ENCODE data around the gene PRKAR1A.
"Not testable (repeated sequence)": the region's sequence is repeated elsewhere in the genome, so short reads cannot be mapped to it uniquely, and the experiment has no call there.

The PRKAR1A gene

GRCh38 chr17:68576137-68576536, 63.9 kb downstream of the PRKAR1A start:
- H3K27me3 ChIP-seq (ENCODE audit: control insufficient read depth in 5 of 5, insufficient read depth in 4 of 5, low read length in 5 of 5) = no peaks in the 10 kb centered on the region
- H3K9ac ChIP-seq (ENCODE audit: low read length in 5 of 5) = no peak overlapping the region
- H3K9me3 ChIP-seq (ENCODE audit: control insufficient read depth in 5 of 5, low read length in 5 of 5) = no peaks in the 10 kb centered on the region
- peaks cover 4 to 37% (median 28%) of the 10 kb centered on the region in 5 donors for H3K4me1 ChIP-seq (ENCODE audit: control insufficient read depth in 5 of 5, insufficient read depth in 5 of 5, low read length in 5 of 5)
- no peak overlapping the region for H3K27ac ChIP-seq (ENCODE audit: low read depth, low read length)
- no peak overlapping the region for H3K4me3 ChIP-seq (ENCODE audit: low read depth in 1 of 5, low read length in 5 of 5)
- H3K36me3 ChIP-seq (ENCODE audit: control insufficient read depth in 5 of 5, insufficient read depth in 5 of 5, low read length in 5 of 5) = no peaks in the 10 kb centered on the region

GRCh38 chr17:68576811-68577496, 64.7 kb downstream of the PRKAR1A start:
- no peak overlapping the region for H3K9ac ChIP-seq (ENCODE audit: low read length in 5 of 5)
- peaks cover 4 to 39% (median 28%) of the 10 kb centered on the region in 5 donors for H3K4me1 ChIP-seq (ENCODE audit: control insufficient read depth in 5 of 5, insufficient read depth in 5 of 5, low read length in 5 of 5)
- H3K36me3 ChIP-seq (ENCODE audit: control insufficient read depth in 5 of 5, insufficient read depth in 5 of 5, low read length in 5 of 5) = no peaks in the 10 kb centered on the region
- no peaks in the 10 kb centered on the region for H3K27me3 ChIP-seq (ENCODE audit: control insufficient read depth in 5 of 5, insufficient read depth in 4 of 5, low read length in 5 of 5)
- no peaks in the 10 kb centered on the region for H3K9me3 ChIP-seq (ENCODE audit: control insufficient read depth in 5 of 5, low read length in 5 of 5)
- no peak overlapping the region for H3K4me3 ChIP-seq (ENCODE audit: low read depth in 1 of 5, low read length in 5 of 5)
- no peak overlapping the region for H3K27ac ChIP-seq (ENCODE audit: low read depth, low read length)

- Histone ChIP-seq H3K9ac (ENCODE audit: low read length in 5 of 5) (no peak overlapping the region), H3K4me3 (ENCODE audit: low read depth in 1 of 5, low read length in 5 of 5) (no peak overlapping the region), H3K4me1 (ENCODE audit: control insufficient read depth in 5 of 5, insufficient read depth in 5 of 5, low read length in 5 of 5) (peaks cover 4 to 43% (median 28%) of the 10 kb centered on the region in 5 donors), H3K36me3 (ENCODE audit: control insufficient read depth in 5 of 5, insufficient read depth in 5 of 5, low read length in 5 of 5) (no peaks in the 10 kb centered on the region), H3K9me3 (ENCODE audit: control insufficient read depth in 5 of 5, low read length in 5 of 5) (no peaks in the 10 kb centered on the region), H3K27me3 (ENCODE audit: control insufficient read depth in 5 of 5, insufficient read depth in 4 of 5, low read length in 5 of 5) (no peaks in the 10 kb centered on the region), H3K27ac (ENCODE audit: low read depth, low read length) (no peak overlapping the region)
Observed at GRCh38 chr17:68577497-68577821, 65.2 kb downstream of the PRKAR1A start.

GRCh38 chr17:68578236-68578635, 66.0 kb downstream of the PRKAR1A start:
- Histone ChIP-seq H3K27ac (ENCODE audit: low read depth, low read length) (no peak overlapping the region), H3K36me3 (ENCODE audit: control insufficient read depth in 5 of 5, insufficient read depth in 5 of 5, low read length in 5 of 5) (no peaks in the 10 kb centered on the region), H3K27me3 (ENCODE audit: control insufficient read depth in 5 of 5, insufficient read depth in 4 of 5, low read length in 5 of 5) (no peaks in the 10 kb centered on the region), H3K4me3 (ENCODE audit: low read depth in 1 of 5, low read length in 5 of 5) (no peak overlapping the region), H3K9ac (ENCODE audit: low read length in 5 of 5) (no peak overlapping the region), H3K4me1 (ENCODE audit: control insufficient read depth in 5 of 5, insufficient read depth in 5 of 5, low read length in 5 of 5) (peaks cover 4 to 43% (median 28%) of the 10 kb centered on the region in 5 donors), H3K9me3 (ENCODE audit: control insufficient read depth in 5 of 5, low read length in 5 of 5) (no peaks in the 10 kb centered on the region)

- no peak overlapping the region for H3K4me3 ChIP-seq (ENCODE audit: low read depth in 1 of 5, low read length in 5 of 5)
- no peaks in the 10 kb centered on the region for H3K27me3 ChIP-seq (ENCODE audit: control insufficient read depth in 5 of 5, insufficient read depth in 4 of 5, low read length in 5 of 5)
- H3K27ac ChIP-seq (ENCODE audit: low read depth, low read length) = no peak overlapping the region
- H3K4me1 ChIP-seq (ENCODE audit: control insufficient read depth in 5 of 5, insufficient read depth in 5 of 5, low read length in 5 of 5) = peaks cover 4 to 44% (median 28%) of the 10 kb centered on the region in 5 donors
- H3K36me3 ChIP-seq (ENCODE audit: control insufficient read depth in 5 of 5, insufficient read depth in 5 of 5, low read length in 5 of 5) = no peaks in the 10 kb centered on the region
- no peak overlapping the region for H3K9ac ChIP-seq (ENCODE audit: low read length in 5 of 5)
- no peaks in the 10 kb centered on the region for H3K9me3 ChIP-seq (ENCODE audit: control insufficient read depth in 5 of 5, low read length in 5 of 5)
Observed at GRCh38 chr17:68579194-68579927, 67.1 kb downstream of the PRKAR1A start.

- H3K36me3 ChIP-seq (ENCODE audit: control insufficient read depth in 5 of 5, insufficient read depth in 5 of 5, low read length in 5 of 5) = no peaks in the 10 kb centered on the region
- no peaks in the 10 kb centered on the region for H3K9me3 ChIP-seq (ENCODE audit: control insufficient read depth in 5 of 5, low read length in 5 of 5)
- H3K9ac ChIP-seq (ENCODE audit: low read length in 5 of 5) = no peak overlapping the region
- H3K27me3 ChIP-seq (ENCODE audit: control insufficient read depth in 5 of 5, insufficient read depth in 4 of 5, low read length in 5 of 5) = no peaks in the 10 kb centered on the region
- no peak overlapping the region for H3K4me3 ChIP-seq (ENCODE audit: low read depth in 1 of 5, low read length in 5 of 5)
- peaks cover 4 to 50% (median 28%) of the 10 kb centered on the region in 5 donors for H3K4me1 ChIP-seq (ENCODE audit: control insufficient read depth in 5 of 5, insufficient read depth in 5 of 5, low read length in 5 of 5)
- H3K27ac ChIP-seq (ENCODE audit: low read depth, low read length) = peak overlapping the region; percentile 44
Observed at GRCh38 chr17:68580236-68580770, 68.1 kb downstream of the PRKAR1A start.

- no peaks in the 10 kb centered on the region for H3K36me3 ChIP-seq (ENCODE audit: control insufficient read depth in 5 of 5, insufficient read depth in 5 of 5, low read length in 5 of 5)
- H3K27me3 ChIP-seq (ENCODE audit: control insufficient read depth in 5 of 5, insufficient read depth in 4 of 5, low read length in 5 of 5) = peaks cover 0 to 3% (median 0%) of the 10 kb centered on the region in 5 donors
- no peak overlapping the region for H3K4me3 ChIP-seq (ENCODE audit: low read depth in 1 of 5, low read length in 5 of 5)
- H3K9me3 ChIP-seq (ENCODE audit: control insufficient read depth in 5 of 5, low read length in 5 of 5) = peaks cover 0 to 4% (median 0%) of the 10 kb centered on the region in 5 donors
- peaks cover 4 to 43% (median 28%) of the 10 kb centered on the region in 5 donors for H3K4me1 ChIP-seq (ENCODE audit: control insufficient read depth in 5 of 5, insufficient read depth in 5 of 5, low read length in 5 of 5)
- H3K9ac ChIP-seq (ENCODE audit: low read length in 5 of 5) = no peak overlapping the region
- no peak overlapping the region for H3K27ac ChIP-seq (ENCODE audit: low read depth, low read length)
Observed at GRCh38 chr17:68581863-68582645, 69.8 kb downstream of the PRKAR1A start.

GRCh38 chr17:68582867-68583266, 70.6 kb downstream of the PRKAR1A start:
- not testable (repeated sequence) for H3K9me3 ChIP-seq (ENCODE audit: control insufficient read depth in 5 of 5, low read length in 5 of 5); H3K27me3 ChIP-seq (ENCODE audit: control insufficient read depth in 5 of 5, insufficient read depth in 4 of 5, low read length in 5 of 5); H3K27ac ChIP-seq (ENCODE audit: low read depth, low read length); H3K9ac ChIP-seq (ENCODE audit: low read length in 5 of 5); H3K36me3 ChIP-seq (ENCODE audit: control insufficient read depth in 5 of 5, insufficient read depth in 5 of 5, low read length in 5 of 5); H3K4me3 ChIP-seq (ENCODE audit: low read depth in 1 of 5, low read length in 5 of 5)
- peaks cover 4 to 40% (median 20%) of the 10 kb centered on the region in 5 donors for H3K4me1 ChIP-seq (ENCODE audit: control insufficient read depth in 5 of 5, insufficient read depth in 5 of 5, low read length in 5 of 5)

GRCh38 chr17:68584581-68585303, 72.5 kb downstream of the PRKAR1A start:
- Histone ChIP-seq H3K4me3 (ENCODE audit: low read depth in 1 of 5, low read length in 5 of 5) (no peak overlapping the region), H3K4me1 (ENCODE audit: control insufficient read depth in 5 of 5, insufficient read depth in 5 of 5, low read length in 5 of 5) (peaks cover 4 to 34% (median 13%) of the 10 kb centered on the region in 5 donors), H3K27ac (ENCODE audit: low read depth, low read length) (no peak overlapping the region), H3K9ac (ENCODE audit: low read length in 5 of 5) (no peak overlapping the region), H3K36me3 (ENCODE audit: control insufficient read depth in 5 of 5, insufficient read depth in 5 of 5, low read length in 5 of 5) (no peaks in the 10 kb centered on the region), H3K9me3 (ENCODE audit: control insufficient read depth in 5 of 5, low read length in 5 of 5) (peaks cover 0 to 8% (median 3%) of the 10 kb centered on the region in 5 donors), H3K27me3 (ENCODE audit: control insufficient read depth in 5 of 5, insufficient read depth in 4 of 5, low read length in 5 of 5) (peaks cover 0 to 3% (median 0%) of the 10 kb centered on the region in 5 donors)
